HG03575 (cell line): ENCODE measurements around the gene CDK18.
"Not testable (repeated sequence)": the region's sequence is repeated elsewhere in the genome, so short reads cannot be mapped to it uniquely, and the experiment has no call there.

Experiments used
- ATAC-seq: cut with Tn5 transposase; IDR thresholded peaks from one replicate; pipeline ENCODE4 v1.9.1; 2021; ENCODE audit not compliant: unreplicated experiment, insufficient number of reproducible peaks, low FRiP score; ENCODE audit errors: extremely low read depth

The CDK18 gene

GRCh38 chr1:205478985-205479384, 25.5 kb upstream of the CDK18 start:
- ATAC-seq: not testable (repeated sequence)

GRCh38 chr1:205480349-205480985, 24.0 kb upstream of the CDK18 start:
- ATAC-seq: no peak

GRCh38 chr1:205481218-205481617, 23.3 kb upstream of the CDK18 start:
- ATAC-seq: no peak

- no peak for ATAC-seq
Measured at GRCh38 chr1:205481629-205482151, 22.8 kb upstream of the CDK18 start.

- not testable (repeated sequence) for ATAC-seq
Measured at GRCh38 chr1:205482587-205482986, 21.9 kb upstream of the CDK18 start.

GRCh38 chr1:205483372-205483771, 21.1 kb upstream of the CDK18 start:
- no peak for ATAC-seq

- no peak for ATAC-seq
Measured at GRCh38 chr1:205484985-205485967, 19.2 kb upstream of the CDK18 start.

GRCh38 chr1:205486258-205486657, 18.2 kb upstream of the CDK18 start:
- ATAC-seq: no peak

- no peak for ATAC-seq
Measured at GRCh38 chr1:205488074-205488723, 16.3 kb upstream of the CDK18 start.

- no peak for ATAC-seq
Measured at GRCh38 chr1:205491794-205492193, 12.7 kb upstream of the CDK18 start.

- no peak for ATAC-seq
Measured at GRCh38 chr1:205492201-205492667, 12.2 kb upstream of the CDK18 start.

GRCh38 chr1:205492774-205493173, 11.7 kb upstream of the CDK18 start:
- no peak for ATAC-seq

- ATAC-seq: no peak
Measured at GRCh38 chr1:205493241-205494085, 11.0 kb upstream of the CDK18 start.

GRCh38 chr1:205494115-205494514, 10.4 kb upstream of the CDK18 start:
- ATAC-seq: no peak

GRCh38 chr1:205495237-205495823, 9.1 kb upstream of the CDK18 start:
- no peak for ATAC-seq

- no peak for ATAC-seq
Measured at GRCh38 chr1:205496661-205497060, 7.8 kb upstream of the CDK18 start.

- ATAC-seq: no peak
Measured at GRCh38 chr1:205497351-205497750, 7.1 kb upstream of the CDK18 start.

- no peak for ATAC-seq
Measured at GRCh38 chr1:205499789-205500188, 4.7 kb upstream of the CDK18 start.
